Raji (cell line): ENCODE data around the gene EXOC2.

Experiments used
- POLR2A ChIP-seq: IDR thresholded peaks from 2 replicates; pipeline ENCODE4 v1.6.1; 2011; ENCODE audit warnings: low read depth, low read length, control low read depth; ENCODE audit not compliant: insufficient read depth

The EXOC2 gene

DNA sequence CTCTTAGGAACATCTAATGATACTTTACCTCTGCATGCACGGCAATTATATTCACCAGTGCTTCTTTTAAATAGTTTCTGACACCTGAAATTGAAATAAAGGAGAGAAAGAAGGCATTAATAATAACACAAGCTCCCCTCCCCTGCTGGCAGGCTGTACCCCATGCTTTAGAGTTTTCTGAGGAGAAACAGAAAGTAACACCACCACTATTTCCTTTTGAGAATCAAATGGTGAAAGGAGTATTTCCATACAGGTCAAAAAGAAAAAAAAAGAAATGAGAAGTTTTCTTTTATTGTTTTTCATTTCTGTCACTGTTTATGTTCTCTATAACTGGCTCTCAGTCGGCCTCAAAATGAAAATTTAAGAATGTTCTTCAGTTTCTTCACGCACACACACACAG, 193.3 kb downstream of the EXOC2 start:
- TF ChIP-seq POLR2A: no peak

- no peak for TF ChIP-seq POLR2A
Observed at GRCh38 chr6:498795-499231, 194.1 kb downstream of the EXOC2 start.

- TF ChIP-seq POLR2A: no peak
Observed at GRCh38 chr6:497258-497657, 195.7 kb downstream of the EXOC2 start.

GRCh38 chr6:496649-497048, 196.3 kb downstream of the EXOC2 start:
- TF ChIP-seq POLR2A: no peak

GRCh38 chr6:494394-494793, 198.5 kb downstream of the EXOC2 start:
- TF ChIP-seq POLR2A: no peak

GRCh38 chr6:493840-494239, 199.1 kb downstream of the EXOC2 start:
- no peak for TF ChIP-seq POLR2A

DNA sequence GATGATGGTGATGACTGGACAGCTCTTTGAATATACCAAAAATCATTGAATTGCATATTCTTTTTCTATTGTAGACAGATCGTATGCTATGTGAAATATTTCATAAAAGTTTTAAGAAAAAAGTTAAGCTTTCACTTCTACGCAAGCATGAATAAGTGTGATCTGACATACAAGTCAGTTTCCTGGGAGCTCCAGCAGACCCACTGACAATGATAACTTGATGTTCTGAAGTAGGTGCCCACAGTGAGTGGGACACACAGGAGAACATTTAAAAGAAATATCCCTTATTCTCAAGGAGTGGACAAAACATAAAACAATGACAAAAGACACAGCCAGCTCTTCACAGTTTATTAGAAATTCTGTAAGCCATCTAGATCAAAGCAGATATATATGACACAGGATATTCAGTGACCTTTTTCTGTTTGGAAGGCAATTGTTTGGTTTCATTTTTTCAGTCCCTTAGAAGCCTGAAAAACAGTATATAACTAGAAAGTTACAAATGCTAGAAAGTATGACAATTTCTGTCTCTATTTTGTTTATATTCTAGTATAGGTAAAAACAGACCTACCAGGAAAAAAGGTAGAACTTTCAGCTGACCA, 200.0 kb downstream of the EXOC2 start:
- no peak for TF ChIP-seq POLR2A

DNA sequence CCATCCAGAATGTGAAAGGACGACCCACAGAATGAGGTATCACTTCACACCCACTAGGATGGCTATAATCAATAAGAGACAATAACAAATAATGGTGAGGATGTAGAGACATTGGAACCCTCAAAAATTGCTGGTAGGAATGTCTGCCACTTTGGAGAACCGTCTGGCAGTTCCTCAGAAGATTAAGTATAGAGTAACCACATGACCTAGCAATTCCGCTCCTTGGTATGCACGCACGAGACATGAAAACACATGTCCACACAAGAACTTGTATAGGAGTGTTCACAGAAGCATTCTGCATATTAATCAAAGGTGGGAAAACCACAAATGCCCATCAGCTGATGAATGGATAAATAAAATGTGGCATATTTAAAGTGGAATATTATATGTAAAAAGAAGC, 200.8 kb downstream of the EXOC2 start:
- no peak for TF ChIP-seq POLR2A

DNA sequence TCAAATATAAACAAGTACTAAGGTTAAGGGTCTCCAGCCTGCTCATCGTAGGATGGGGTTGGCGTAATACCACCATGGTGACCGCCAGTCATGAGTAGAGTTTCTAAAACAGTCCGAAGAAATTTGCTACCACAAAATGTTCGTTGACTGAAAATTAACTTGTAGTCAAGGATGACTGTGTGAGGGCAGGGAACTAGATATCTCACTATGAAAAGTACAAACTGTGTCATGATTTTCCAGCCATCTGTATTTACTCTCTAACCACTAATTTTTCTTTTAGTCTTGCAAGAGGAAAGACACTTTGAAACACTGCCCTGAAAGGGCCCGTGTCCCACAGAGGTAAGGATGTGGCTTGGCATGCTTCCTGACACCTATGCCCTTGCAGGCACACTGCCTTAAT, 201.7 kb downstream of the EXOC2 start:
- TF ChIP-seq POLR2A: no peak

DNA sequence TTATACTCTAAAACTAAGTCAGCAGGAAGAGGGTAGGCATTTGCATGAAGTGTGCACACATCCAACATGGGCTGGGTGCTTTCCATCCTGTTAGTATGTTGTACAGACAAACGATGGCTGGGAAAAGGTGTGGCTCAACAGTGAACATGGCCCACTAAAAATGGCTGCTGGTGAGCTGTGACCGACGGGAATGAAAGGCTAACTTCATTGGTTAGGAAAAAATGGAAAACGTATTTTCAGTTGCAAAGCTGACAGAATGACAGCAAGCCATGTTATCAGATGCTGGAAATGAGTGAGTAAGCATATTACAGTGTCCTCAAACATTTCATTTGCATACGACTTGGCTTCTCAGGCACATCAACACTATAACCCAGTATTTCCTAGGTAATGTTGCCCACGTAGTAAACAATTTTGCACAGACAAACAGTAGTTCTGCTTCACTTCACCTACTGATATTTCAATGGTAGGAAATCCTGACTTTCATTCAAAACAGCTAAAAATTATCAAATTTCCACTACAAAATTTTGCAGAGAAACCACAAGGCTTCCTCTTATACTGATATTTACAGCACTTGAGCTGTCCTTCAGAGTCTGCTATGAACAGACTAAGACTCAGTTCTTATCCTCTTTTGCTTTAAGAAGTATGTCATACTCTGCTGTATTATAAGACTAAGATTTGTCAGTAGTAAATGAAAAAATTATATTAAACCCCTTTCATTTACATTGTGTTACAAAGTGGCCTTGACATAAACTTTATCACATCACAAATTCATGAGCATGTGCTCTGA, 202.5 kb downstream of the EXOC2 start:
- no peak for TF ChIP-seq POLR2A

DNA sequence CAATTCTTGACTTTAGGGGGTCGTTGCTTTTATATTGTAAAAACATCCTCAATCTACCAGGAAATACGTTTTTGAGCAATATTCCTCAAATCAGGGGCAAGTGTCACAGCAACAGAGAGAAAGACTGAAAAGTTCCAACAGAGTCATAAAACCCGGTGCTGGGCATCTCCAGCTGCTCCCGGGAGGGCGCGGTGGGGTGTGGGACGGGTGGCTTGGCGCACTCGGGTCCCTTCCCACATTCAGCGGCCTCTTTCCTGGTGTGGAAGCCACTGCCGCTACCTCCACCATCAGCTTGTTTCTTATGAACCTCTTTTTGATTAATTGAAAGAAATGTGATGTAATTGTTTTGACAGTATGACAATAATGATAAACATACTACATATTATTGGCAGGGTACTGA, 203.2 kb downstream of the EXOC2 start:
- TF ChIP-seq POLR2A: no peak

GRCh38 chr6:489001-489400, 203.9 kb downstream of the EXOC2 start:
- TF ChIP-seq POLR2A: no peak

GRCh38 chr6:487956-488355, 205.0 kb downstream of the EXOC2 start:
- TF ChIP-seq POLR2A: no peak

- no peak for TF ChIP-seq POLR2A
Observed at GRCh38 chr6:485655-486170, 207.2 kb downstream of the EXOC2 start.

- no peak for TF ChIP-seq POLR2A
Observed at GRCh38 chr6:484746-485145, 208.2 kb downstream of the EXOC2 start.

GRCh38 chr6:484086-484745, 208.7 kb downstream of the EXOC2 start:
- no peak for TF ChIP-seq POLR2A
